HG03066 (cell line): ENCODE results near the gene ASF1A.

Experiments used
- ATAC-seq: cut with Tn5 transposase; IDR thresholded peaks from one replicate; pipeline ENCODE4 v1.9.1; 2021; ENCODE audit warnings: low read depth; ENCODE audit not compliant: unreplicated experiment

Gene ASF1A

DNA sequence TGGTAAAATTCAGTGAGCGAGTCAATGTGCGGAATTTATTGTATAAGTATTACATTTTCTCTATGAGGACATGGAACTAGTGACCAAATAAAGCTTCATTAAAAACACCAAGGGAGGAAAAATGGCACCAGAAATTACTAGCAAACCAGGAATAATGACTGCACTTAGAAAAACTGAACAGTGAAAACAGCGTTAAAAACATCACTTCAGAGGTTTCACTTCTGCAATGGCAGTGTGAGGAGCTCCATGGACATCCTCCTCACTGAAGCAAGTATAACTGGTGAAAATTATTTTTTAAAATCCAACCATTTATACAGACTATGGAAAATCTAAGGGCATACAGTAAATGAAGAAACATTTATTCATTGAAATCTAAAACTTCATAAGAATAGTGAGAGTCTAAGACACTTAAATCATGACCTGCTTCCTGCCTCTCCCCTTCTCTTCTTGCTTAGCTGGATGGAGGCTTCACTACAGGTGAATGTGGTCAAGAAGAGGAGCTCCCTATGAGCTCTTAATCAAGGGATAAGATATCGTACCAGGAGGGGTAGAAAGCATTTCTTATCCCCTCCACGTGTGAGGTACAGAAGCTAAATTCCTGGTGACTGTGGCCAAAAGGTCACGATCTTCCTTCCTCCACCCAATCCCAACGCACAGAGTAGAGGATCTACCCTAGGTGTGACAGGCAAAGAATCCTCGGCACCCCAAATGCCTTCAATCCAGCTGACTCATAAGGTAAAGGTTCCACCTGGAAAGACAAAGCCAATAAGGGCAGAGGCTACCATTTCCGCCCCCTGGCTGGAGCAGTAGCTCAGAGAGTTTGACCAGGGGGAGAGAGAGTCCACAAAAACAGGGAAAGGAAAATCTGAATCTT is 12.3 kb upstream of the ASF1A start:
- ATAC-seq, result peak; percentile 91

DNA sequence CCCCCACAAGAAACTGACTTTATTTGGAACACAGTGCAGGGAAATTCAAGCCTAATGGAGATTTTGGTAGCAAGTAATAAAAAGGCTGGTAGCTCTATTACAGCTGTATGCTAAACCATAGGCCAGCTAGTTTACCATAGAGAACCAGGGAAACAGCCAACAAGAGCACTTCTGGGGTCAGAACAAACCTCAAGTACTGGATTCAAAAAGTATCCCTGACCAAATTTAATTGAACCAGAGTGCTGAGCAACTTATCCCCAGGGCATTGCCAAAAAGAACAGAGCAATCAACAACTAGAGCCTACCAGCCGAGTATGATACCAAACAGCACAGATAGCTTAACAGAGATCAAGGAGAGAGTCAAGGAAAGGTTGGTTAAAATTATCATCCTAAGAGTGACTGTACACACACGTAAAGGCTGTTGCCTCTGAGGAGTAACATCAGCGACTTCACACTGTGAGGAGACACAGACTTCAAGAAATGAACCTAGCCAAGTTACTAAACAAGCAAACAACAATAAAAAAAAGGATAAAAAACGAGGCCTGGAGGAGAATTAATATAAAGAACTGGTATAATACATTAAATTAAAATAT is 11.5 kb upstream of the ASF1A start:
- no peak for ATAC-seq

DNA sequence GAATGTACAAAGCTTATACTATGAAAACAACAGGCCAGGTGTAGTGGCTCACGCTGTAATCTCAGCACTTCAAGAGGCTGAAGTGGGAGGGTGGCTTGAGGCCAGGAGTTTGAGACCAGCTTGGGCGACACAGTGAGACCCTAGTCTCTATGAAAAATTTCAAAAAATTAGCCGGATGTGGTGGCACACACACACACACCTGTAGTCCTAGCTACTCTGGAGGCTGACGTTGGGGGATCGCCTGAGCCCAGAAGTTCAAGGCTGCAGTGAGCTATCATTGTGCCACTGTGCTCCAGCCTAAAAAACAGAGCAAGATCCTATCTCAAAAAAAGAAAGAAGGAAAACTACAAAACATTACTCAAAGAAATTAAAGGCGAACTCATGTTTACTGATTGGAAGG is 7.3 kb upstream of the ASF1A start:
- no peak for ATAC-seq

DNA sequence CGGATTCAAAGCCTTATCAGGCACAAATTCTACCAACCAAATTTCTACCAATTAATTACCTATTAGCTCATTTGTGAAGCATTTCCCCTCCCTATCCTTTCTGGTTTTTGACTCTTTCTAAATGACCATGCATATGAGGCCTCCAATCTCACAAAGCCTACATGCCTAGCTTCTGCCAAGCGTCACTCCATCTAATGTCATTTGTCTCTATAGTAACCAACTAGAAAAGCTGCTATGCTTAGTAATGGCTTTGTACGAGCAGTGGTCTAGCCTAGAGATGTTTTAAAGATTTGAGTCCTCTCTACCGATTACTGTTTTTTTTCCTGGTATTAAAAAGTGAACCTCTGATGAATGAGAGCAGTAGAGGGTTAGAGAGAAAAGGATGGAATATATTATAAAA is 4.8 kb upstream of the ASF1A start:
- ATAC-seq, result no peak

DNA sequence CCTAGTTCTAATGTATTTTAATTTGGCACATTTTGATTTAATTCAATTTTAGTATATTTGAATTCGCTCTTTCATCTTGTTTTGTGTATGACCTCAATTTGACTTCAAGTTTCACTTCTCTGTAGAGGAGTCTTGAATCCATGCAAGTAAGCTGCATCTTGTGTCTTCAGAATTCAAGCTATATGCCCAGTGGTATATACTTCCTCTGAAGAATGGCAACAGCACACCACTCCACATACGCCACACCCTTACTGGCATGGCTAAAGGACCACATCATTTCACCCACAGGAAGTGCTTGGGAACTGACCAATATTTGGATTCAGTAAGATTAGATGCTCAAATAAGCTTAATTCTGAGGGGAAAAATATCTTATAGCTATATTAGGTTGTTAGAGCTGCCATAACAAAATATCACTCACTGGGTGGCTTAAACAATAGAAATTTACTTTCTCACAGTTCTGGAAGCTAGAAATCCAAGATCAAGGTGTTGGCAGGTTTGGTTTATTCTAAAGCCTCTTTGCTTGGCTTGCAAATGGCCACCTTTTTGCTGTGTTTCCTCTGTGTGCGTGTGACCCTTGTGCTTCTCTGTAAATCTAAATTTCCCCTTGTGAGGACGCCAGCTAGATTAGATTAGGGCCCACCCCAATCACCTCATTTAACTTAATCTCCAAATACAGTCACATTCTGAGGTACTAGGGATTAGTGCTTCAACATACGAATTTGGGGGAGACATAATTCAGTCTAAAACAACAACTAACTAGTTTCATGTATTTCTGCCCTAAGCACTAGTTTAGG is 2.8 kb upstream of the ASF1A start:
- no peak for ATAC-seq

DNA sequence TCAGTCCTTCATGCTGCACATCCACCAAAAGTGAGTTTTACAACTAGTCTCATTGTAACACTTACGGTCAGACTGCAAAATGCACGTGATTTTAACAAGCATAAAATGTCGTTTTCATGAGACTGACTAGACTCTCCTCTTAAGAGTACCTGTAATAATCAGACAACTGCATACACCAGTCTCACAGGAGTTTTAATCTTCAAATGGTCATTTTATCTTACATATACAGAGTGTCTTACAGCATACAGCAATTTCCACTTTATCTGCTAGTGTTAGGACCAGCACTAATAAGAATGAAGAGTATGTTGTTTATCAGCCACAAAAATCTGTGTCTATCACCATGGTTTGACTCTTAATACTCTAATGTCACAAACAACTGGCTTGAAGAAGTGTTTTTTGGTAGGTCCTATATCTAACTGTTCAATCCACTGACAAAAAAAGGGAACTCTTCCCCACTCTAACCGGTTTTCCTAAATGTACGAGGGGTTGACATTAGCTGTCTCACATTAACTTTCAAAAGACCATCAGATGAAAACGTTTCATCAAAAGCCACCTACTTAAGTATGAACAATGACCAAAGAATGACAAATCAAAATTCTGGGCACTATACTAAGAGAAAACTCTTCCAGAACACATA is 1.5 kb upstream of the ASF1A start:
- ATAC-seq, result no peak

DNA sequence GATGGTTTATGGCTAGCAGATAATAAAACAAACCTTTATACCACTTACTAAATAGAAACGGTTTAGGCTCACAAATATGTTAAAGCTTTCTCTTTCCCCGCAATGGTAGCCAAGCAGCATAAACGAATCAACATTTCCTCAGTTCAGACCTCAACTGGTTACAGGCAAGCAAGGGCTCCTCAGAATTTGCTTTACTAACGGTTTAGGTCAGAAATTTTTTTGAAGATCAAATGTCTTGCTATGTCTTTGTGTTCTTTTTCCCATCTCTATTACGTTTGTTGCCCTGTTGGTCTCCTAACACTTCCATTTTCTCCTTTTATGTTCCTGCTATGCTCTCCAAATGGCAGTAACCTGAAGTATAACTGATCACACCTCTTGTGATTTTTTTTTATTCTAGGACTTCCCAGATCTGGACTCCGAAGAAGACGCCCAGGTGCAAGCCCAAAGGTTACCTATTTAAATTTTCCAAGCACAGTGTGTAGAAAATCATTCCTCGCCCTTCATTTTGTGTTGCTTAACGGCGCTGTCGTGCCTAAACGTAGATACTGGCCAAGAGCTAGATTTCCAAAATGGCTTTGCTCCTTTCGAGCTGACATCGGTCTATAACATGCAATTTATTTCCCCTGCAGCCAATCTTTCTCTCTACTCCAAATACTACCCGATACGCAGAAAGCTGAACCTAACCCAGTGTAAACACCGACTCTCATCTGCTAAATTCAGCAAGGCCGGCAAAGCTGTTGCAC is 717 bp upstream of the ASF1A start:
- ATAC-seq, result peak; percentile 7

DNA sequence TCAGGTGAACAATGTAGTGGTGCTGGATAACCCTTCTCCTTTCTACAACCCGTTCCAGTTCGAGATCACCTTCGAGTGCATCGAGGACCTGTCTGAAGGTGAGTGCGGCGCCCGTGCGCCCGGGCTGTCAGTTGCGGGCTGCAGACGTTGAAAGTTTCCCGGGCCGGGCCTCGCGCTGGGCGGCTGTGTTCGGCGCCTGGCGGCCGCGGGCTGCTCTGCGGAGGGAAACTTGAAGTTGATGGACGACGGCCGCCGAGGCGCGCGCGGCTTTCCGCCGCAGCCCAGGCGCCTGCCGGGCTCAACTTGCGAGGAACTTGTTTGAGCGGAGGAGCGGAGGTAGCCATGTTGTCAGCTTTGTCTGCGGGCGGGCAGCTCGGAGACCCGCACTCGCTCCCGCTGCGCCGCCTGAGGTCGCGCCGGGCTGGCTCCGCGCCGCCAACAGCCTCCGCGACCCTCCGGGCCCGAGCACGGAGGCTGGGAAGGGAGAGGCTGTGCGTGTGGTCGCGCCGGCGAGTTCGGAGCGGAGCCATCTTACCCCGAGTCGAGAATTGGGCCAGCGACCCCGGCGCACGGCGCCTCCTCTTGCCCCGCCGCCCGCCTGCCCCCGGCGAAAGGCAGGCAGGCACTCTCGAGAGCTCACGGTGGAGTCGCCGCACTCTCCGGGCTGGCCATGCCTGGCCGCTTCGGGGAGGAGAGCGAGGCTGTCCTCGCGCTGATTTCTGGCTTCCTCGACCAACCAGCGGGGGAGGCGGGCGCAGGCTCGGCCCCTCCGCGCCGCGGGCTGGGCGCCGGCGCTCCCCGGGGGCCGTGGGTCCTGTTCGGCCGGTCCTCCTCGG is 691 bp downstream of the ASF1A start:
- ATAC-seq, result peak; percentile 31

DNA sequence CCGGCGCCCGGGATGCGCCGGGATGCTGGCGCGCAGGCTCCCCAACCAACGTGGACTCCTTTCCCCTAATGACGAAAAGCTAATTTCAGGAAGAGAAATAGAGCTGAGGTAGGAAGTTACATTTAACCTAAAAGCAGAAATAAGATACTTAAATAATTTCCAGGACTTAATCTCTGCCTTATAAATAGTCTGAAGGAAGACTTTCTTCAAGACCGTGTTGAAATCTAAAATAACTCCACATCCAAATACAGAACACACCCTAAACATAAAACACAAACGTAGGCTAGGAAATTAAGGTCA is 1.3 kb downstream of the ASF1A start:
- no peak for ATAC-seq

DNA sequence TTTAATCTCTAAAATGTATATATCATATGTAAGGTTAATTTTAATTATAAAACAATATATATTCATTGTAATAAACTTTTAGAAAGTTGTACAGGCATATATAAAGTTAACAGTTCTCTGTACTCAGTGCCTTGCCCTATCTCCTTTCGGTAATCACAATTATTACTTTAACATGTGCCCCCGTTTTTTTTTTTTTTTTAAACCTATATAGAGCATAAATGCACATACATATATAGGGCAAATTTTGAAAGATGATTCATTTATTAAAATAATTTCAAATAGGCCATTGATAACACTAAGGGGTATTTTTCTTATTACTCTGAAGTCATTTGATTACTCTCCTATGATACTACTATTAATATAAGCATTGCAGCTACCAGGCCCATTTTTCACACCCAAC is 1.9 kb downstream of the ASF1A start:
- ATAC-seq, result no peak

DNA sequence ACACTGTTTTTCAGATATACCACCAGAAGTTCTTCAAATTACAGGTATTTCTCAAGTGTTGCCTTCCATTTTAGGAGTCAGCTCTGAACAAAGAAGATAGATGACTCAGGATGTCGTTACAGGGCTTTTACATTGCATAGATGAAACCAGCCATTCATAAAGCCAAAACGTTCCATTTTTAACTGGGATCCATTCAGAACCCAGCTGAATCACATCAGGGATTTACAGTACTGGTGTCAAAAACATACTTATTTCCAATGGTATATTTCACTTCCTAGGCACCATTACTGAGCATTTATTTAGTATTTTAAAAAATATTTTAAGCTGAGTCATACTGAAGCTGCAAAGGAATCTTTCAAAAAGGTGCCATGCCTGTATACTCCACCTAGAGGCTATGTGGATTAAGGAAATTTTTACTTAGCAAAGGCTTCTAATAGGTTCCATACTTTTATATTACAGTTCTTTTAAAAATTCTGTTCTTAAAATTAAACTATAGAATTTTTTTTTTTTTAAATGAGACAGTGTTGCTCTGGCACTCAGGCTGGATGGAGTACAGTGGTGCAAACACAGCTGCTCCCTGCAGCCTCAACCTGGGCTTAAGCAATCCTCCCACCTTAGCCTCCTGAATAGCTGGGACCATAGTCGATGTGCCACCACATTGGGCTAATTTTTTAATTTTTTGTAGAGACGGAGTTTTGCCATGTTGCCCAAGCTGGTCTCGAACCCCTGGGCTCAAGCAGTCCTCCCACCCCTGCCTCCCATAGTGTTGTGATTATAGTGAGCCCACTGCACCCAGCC is 2.6 kb downstream of the ASF1A start:
- peak; percentile 22 for ATAC-seq

DNA sequence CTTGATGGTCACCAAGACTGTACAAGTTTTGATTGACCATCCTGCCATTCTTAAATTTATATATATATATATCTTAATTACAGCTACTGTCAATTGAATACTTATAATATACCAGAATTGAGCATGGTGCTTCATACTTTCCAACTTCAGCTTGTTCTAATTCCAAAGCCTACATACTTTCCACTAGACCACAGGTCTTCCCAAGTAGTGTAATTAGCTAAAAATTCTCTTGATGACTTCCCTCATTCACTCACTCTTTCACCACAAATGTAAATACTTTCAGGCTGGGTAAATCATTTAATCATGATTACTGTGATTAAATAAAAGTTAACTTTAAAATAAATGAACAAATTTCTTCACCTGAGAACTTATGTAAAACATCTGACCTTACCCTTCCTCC is 3.4 kb downstream of the ASF1A start:
- ATAC-seq, result no peak

DNA sequence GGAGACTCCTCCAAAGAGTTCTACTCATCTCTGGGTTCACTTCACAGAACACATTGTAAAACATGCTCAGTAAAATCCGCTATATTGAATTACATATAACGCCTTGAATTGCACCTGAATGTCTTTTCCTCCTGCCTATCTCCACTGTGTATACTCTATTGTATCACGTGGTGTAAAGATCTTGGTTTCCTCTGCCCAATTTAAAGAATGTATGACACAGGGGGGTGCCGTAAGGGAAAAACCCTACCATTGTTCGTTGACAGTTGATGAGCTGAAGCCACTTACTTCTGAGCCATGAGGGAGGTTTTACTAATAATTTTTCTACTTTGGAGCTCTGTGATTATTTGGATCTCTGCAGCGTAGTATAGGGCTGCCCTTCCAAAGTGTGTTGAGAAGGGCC is 6.0 kb downstream of the ASF1A start:
- ATAC-seq, result no peak

DNA sequence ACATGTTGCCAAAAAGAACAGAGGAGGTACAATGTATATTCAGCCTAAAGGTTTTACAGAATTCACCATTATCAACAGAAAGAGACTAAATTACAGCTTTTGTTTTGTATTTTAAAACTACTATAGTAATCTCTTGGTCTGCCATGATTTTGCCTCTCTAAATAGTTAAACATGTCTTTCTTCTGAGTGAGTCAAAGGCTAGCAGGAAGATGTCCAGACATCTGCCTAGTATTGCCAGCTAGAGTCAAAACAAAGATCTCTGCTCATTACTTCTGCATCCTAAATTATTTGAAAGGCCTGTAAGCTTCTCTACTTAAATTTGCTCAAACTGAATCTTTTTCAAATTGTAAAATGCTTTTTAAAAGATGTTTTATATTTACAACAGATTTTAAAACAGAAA is 8.8 kb downstream of the ASF1A start:
- no peak for ATAC-seq

DNA sequence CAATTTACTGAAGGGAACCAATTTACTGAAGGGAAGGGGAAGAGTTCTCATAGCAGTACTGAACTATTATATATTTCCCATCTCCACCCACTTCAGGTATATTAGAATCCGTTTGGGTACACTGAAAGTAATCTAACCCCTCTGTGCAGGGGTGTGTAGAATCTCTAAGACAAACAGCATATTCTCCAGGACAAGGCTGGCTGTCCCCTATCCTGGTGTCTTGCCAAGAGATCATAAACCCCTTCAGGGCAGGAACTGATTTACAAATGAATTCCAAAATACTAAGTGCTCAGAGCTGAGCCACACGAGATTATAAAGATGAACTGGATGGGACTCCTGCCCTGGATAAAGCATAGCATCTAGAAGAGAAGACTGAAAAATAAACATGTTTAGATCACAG is 9.2 kb downstream of the ASF1A start:
- no peak for ATAC-seq

DNA sequence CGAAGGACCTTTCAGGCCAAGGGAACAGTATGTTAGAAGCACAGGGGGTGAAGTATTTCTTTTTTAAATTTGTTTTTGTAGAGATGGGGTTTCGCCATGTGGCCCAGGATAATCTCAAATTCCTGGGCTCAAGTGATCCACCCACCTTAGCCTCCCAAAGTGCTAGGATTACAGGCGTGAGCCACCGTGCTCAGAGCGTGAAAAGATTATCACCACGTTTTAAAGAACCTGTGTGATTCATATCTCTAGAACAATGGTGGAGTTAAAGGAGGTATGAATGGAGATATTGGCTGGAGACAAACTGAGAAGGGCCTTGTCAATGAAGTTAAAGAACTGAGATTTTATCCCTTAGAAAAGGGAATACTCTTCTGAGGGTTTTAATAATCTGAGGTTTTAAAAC is 9.7 kb downstream of the ASF1A start:
- ATAC-seq, result no peak

DNA sequence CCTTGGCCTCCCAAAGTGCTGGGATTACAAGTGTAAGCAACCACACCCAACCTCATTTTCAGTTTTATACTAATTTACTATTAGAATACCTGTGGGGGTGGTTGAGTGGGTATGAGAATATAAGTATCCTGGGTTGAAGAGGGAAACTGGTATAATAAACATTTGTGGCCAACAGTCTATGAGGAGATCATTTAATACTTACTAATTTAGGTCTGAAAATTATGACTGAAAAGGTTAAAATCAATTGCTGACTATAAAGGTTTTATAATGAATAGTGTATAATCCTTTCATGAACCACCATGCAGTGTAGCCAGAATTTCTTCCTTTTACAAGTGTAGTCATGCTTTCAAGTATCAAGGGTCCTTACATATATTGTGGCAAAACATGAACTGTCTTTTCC is 11.1 kb downstream of the ASF1A start:
- ATAC-seq, result no peak

DNA sequence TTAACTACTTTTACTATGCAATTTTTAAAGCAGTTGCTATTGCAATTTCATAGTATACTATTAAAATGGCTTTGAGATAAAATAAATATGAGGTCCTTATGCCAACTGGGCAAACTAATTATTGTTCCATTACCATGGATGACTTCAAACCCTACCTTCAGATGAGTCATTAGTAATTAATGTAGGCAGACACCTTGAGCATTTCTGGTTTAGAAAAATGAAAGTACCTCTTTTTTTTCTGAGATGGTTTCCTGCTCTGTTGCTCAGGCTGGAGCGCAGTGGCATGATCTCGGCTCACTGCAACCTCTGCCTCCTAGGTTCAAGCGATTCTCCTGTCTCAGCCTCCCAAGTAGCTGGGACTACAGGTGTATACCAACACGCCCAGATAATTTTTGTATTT is 11.9 kb downstream of the ASF1A start:
- ATAC-seq, result no peak

DNA sequence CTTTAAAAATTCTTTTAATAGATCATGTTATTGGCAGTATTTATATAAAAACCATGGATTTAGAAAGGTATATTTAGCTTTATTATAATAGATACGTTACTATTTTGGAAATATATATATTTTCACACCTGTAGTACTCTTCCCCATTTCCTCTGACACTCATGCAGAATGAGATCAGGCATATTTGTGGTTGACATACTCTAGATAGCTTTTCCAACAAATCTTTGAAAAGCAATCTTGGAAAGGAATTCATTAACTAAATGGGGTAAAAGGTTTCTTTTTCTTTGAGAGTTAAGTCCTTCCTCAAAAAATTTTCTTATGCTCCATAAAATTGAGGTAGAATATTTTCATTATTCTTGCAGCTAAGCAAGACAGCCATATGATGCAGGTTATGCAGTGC is 14.5 kb downstream of the ASF1A start:
- ATAC-seq, result no peak
